Stimulated activated CD4-positive, alpha-beta T cell treated with anti-CD3 and anti-CD28 coated beads, Interleukin-15, amount 100 ng/mL, for 48 hours (primary cell): ENCODE data around the gene ARFRP1.

Source experiments
- DNase-seq, 2 donors: peaks; one replicate each; pipeline ENCODE4 v3.0.0-alpha.2; 2020; ENCODE audit warnings: low read depth in 2 of 2

The ARFRP1 gene

GRCh38 chr20:63702036-63702665, 5.6 kb downstream of the ARFRP1 start:
- DNase-seq: no peak

- DNase-seq: no peak
Measured at GRCh38 chr20:63701329-63702035, 6.3 kb downstream of the ARFRP1 start.

- no peak for DNase-seq
Measured at GRCh38 chr20:63701051-63701328, 6.8 kb downstream of the ARFRP1 start.

- DNase-seq: no peak
Measured at GRCh38 chr20:63700199-63701050, 7.4 kb downstream of the ARFRP1 start.

- DNase-seq: no peak
Measured at GRCh38 chr20:63699466-63700198, 8.1 kb downstream of the ARFRP1 start.

- peak; percentile 46 to 57 for DNase-seq
Measured at GRCh38 chr20:63698739-63699465, 8.9 kb downstream of the ARFRP1 start.

- DNase-seq: no peak
Measured at GRCh38 chr20:63697868-63698545, 9.8 kb downstream of the ARFRP1 start.

GRCh38 chr20:63697357-63697867, 10.4 kb downstream of the ARFRP1 start:
- DNase-seq: no peak

- DNase-seq: no peak
Measured at GRCh38 chr20:63696628-63697356, 11.0 kb downstream of the ARFRP1 start, which contains the start of gene TNFRSF6B. Gene TNFRSF6B, plus strand, starts transcription at chr20:63696652. Its CDS starts 116 bp downstream, at chr20:63696768.

GRCh38 chr20:63696306-63696627, 11.5 kb downstream of the ARFRP1 start:
- DNase-seq: no peak

GRCh38 chr20:63695424-63696305, 12.1 kb downstream of the ARFRP1 start:
- no peak for DNase-seq

- DNase-seq: no peak
Measured at GRCh38 chr20:63694584-63695423, 13.0 kb downstream of the ARFRP1 start.

- DNase-seq: no peak
Measured at GRCh38 chr20:63693733-63694583, 13.8 kb downstream of the ARFRP1 start.

- DNase-seq: no peak
Measured at GRCh38 chr20:63693083-63693732, 14.6 kb downstream of the ARFRP1 start.

GRCh38 chr20:63692436-63693082, 15.2 kb downstream of the ARFRP1 start:
- DNase-seq: no peak
